Activated CD4-positive, alpha-beta T cell treated with anti-CD3 and anti-CD28 coated beads, Interleukin-2, amount 50 U/mL, for 16 hours (primary cell): ENCODE data around the gene CTDSPL.

Source experiments
- DNase-seq: peaks from one replicate; pipeline ENCODE4 v3.0.0-alpha.2; 2020

CTDSPL gene

GRCh38 chr3:37992271-37993066 lies 130.8 kb downstream of the CTDSPL start:
- no peak for DNase-seq

GRCh38 chr3:37993067-37993455 lies 131.4 kb downstream of the CTDSPL start:
- no peak for DNase-seq

GRCh38 chr3:37993460-37993819 lies 131.8 kb downstream of the CTDSPL start:
- no peak for DNase-seq

GRCh38 chr3:37993820-37994638 lies 132.3 kb downstream of the CTDSPL start:
- DNase-seq = peak; percentile 81

GRCh38 chr3:37994639-37994972 lies 132.9 kb downstream of the CTDSPL start:
- DNase-seq = peak; percentile 46

- peak; percentile 12 for DNase-seq
Measured at GRCh38 chr3:37995652-37996641, 134.3 kb downstream of the CTDSPL start.

- DNase-seq = peak; percentile 90
Measured at GRCh38 chr3:37996785-37997301, 135.2 kb downstream of the CTDSPL start.

GRCh38 chr3:37997342-37997741 lies 135.7 kb downstream of the CTDSPL start:
- no peak for DNase-seq

- no peak for DNase-seq
Measured at GRCh38 chr3:37997791-37998370, 136.2 kb downstream of the CTDSPL start.

- no peak for DNase-seq
Measured at GRCh38 chr3:37999836-38000235, 138.2 kb downstream of the CTDSPL start.

GRCh38 chr3:38000242-38000916 lies 138.7 kb downstream of the CTDSPL start:
- no peak for DNase-seq

- no peak for DNase-seq
Measured at GRCh38 chr3:38000965-38001455, 139.3 kb downstream of the CTDSPL start.

GRCh38 chr3:38001456-38002081 lies 139.9 kb downstream of the CTDSPL start:
- DNase-seq = no peak

GRCh38 chr3:38002291-38002876 lies 140.7 kb downstream of the CTDSPL start:
- no peak for DNase-seq

GRCh38 chr3:38002940-38003339 lies 141.3 kb downstream of the CTDSPL start:
- no peak for DNase-seq

GRCh38 chr3:38003371-38003816 lies 141.7 kb downstream of the CTDSPL start:
- DNase-seq = peak; percentile 53

- no peak for DNase-seq
Measured at GRCh38 chr3:38003817-38004414, 142.2 kb downstream of the CTDSPL start.

GRCh38 chr3:38004415-38005075 lies 142.9 kb downstream of the CTDSPL start:
- DNase-seq = peak; percentile 51
